Keratinocyte (primary cell): ENCODE data around the gene PTPN18. TPM values are rescaled to one million over a fixed set of nuclear protein-coding genes. Genes with fewer than 3 reads are reported as not detected.

Experiments
- DNase-seq: peaks from one replicate; pipeline ENCODE4 v3.0.0-alpha.2; 2011; ENCODE audit warnings: low read depth, missing footprints, low spot score
- FAIRE-seq: peaks from 2 replicates; lab custom pipeline; 2011; peaks lifted over from hg19 to GRCh38; lab: Jason Lieb, UNC
- H2AFZ ChIP-seq: 2 replicates; pipeline ENCODE4 v1.6.0; 2012; ENCODE audit warnings: low read length, control low read depth, inconsistent platforms; ENCODE audit not compliant: control insufficient read depth
- H3K27ac ChIP-seq: 2 replicates; pipeline ENCODE4 v1.5.1; 2011; ENCODE audit warnings: low read length; ENCODE audit not compliant: control insufficient read depth, insufficient read depth
- H3K27me3 ChIP-seq: 3 replicates; pipeline ENCODE4 v1.6.0; 2011; ENCODE audit warnings: low read length; ENCODE audit not compliant: control insufficient read depth, insufficient read depth; ENCODE audit errors: extremely low read depth
- H3K36me3 ChIP-seq, 2 experiments: 2 replicates in 1 of 2; 3 replicates in 1 of 2; pipeline ENCODE4 v1.5.1; 2011; ENCODE audit warnings: low read length in 2 of 2, mild to moderate bottlenecking in 1 of 2; ENCODE audit not compliant: control insufficient read depth in 2 of 2, insufficient read depth in 2 of 2; ENCODE audit errors: extremely low read depth in 1 of 2
- H3K4me1 ChIP-seq: 3 replicates; pipeline ENCODE4 v1.5.1; 2011; ENCODE audit warnings: low read length; ENCODE audit not compliant: control insufficient read depth, insufficient read depth; ENCODE audit errors: extremely low read depth
- H3K4me2 ChIP-seq: 3 replicates; pipeline ENCODE4 v1.6.0; 2011; ENCODE audit warnings: low read depth, low read length; ENCODE audit not compliant: control insufficient read depth, insufficient read depth; ENCODE audit errors: extremely low read depth
- H3K4me3 ChIP-seq, 3 experiments: fragments of 200-600 bp in 1 of 3; sonication (generic) in 1 of 3; 2 replicates in 2 of 3; 3 replicates in 1 of 3; pipeline ENCODE4 v1.5.1; 2011 to 2016; ENCODE audit warnings: low read length in 3 of 3, mild to moderate bottlenecking in 3 of 3, control low read depth in 2 of 3, inconsistent platforms in 1 of 3, low read depth in 1 of 3, mixed read lengths in 1 of 3, mixed run types in 1 of 3, moderate library complexity in 1 of 3; ENCODE audit not compliant: control insufficient read depth in 2 of 3, insufficient read depth in 2 of 3; ENCODE audit errors: extremely low read depth in 1 of 3
- H3K79me2 ChIP-seq: 2 replicates; pipeline ENCODE4 v1.6.0; 2012; ENCODE audit warnings: low read length; ENCODE audit not compliant: control insufficient read depth, insufficient read depth
- H3K9ac ChIP-seq: 3 replicates; pipeline ENCODE4 v1.6.0; 2011; ENCODE audit warnings: low read length; ENCODE audit not compliant: control insufficient read depth, insufficient read depth; ENCODE audit errors: extremely low read depth
- H3K9me1 ChIP-seq: 3 replicates; pipeline ENCODE4 v1.6.0; 2011; ENCODE audit warnings: low read length; ENCODE audit not compliant: control insufficient read depth, insufficient read depth; ENCODE audit errors: extremely low read depth
- H3K9me3 ChIP-seq: 2 replicates; pipeline ENCODE4 v1.5.1; 2012; ENCODE audit warnings: low read depth, low read length; ENCODE audit not compliant: control insufficient read depth
- H4K20me1 ChIP-seq: 3 replicates; pipeline ENCODE4 v1.6.0; 2011; ENCODE audit warnings: low read length; ENCODE audit not compliant: control insufficient read depth, insufficient read depth; ENCODE audit errors: extremely low read depth
- CTCF ChIP-seq, 3 experiments: IDR thresholded peaks in 1 of 3; conservative IDR thresholded peaks in 1 of 3; optimal IDR thresholded peaks in 1 of 3; 2 replicates in 2 of 3; 3 replicates in 1 of 3; pipeline versions ENCODE3 to v1.5.1; 2011; ENCODE audit warnings: low read length in 3 of 3, mild to moderate bottlenecking in 3 of 3, moderate library complexity in 2 of 3, control low read depth in 1 of 3, inconsistent platforms in 1 of 3; ENCODE audit not compliant: insufficient read depth in 2 of 3; ENCODE audit errors: extremely low read depth in 1 of 3
- EZH2 ChIP-seq: IDR thresholded peaks from one replicate; pipeline ENCODE4 v1.6.1; 2012; ENCODE audit warnings: inconsistent platforms, mild to moderate bottlenecking, low read length, moderate library complexity
- dilution Hi-C: fragments of 300-500 bp; cut with MboI; formaldehyde crosslinking; loops from one replicate; pipeline ENCODE4 v1.7.0; 2020; ENCODE audit warnings: low sequenced_read_pairs; ENCODE audit not compliant: extremely low pct_ligation_motif_present
- polyA plus RNA-seq, 5 experiments: library from polyadenylated mRNA; depleted of rRNA in 3 of 5; stranded (reverse) in 3 of 5; stranded (forward) in 1 of 5; unstranded in 1 of 5; fragments of >200 nt; gene quantifications; 1 replicate in 1 of 5; 2 replicates in 3 of 5; 3 replicates in 1 of 5; pipeline versions ENCODE4 v1.2.1 to v1.2.3, GENCODE V29; 2011 to 2012; ENCODE audit warnings: missing spikeins in 2 of 5, low read depth in 1 of 5, low replicate concordance in 1 of 5

The PTPN18 gene
- polyA plus RNA-seq, 1 donor (not counting 4 experiments of a cell fraction or from before 2014, with no cell fraction given): 9.6 TPM

GRCh38 chr2:130318906-130319305 is 37.0 kb upstream of the PTPN18 start:
- DNase-seq (no peak), FAIRE-seq (no peak)
- H2AFZ ChIP-seq: no peak overlapping the region
- H3K79me2 ChIP-seq: no peaks in the 10 kb centered on the region
- no peaks in the 10 kb centered on the region for H3K27me3 ChIP-seq
- no peaks in the 10 kb centered on the region for H3K9me1 ChIP-seq
- H3K4me3 ChIP-seq: no peak overlapping the region
- H3K4me2 ChIP-seq: no peak overlapping the region
- H3K36me3 ChIP-seq: no peaks in the 10 kb centered on the region
- no peaks in the 10 kb centered on the region for H3K9me3 ChIP-seq
- dilution Hi-C loops: no loop called here
- no peak overlapping the region for H3K27ac ChIP-seq
- no peak overlapping the region for H3K9ac ChIP-seq
- TF ChIP-seq CTCF (optimal IDR thresholded peaks at IDR 0.05 in 1 of 3, IDR thresholded peaks at IDR 0.05 in 1 of 3, conservative IDR thresholded peaks at IDR 0.05 in 1 of 3; ENCODE audit: extremely low read depth in 1 of 3, insufficient read depth in 2 of 3, low read length in 3 of 3) (no peak), EZH2 (no peak)
- no peaks in the 10 kb centered on the region for H4K20me1 ChIP-seq
- H3K4me1 ChIP-seq: no peaks in the 10 kb centered on the region

GRCh38 chr2:130319536-130319935 is 36.3 kb upstream of the PTPN18 start:
- Histone ChIP-seq H3K9ac (no peak overlapping the region), H3K4me2 (no peak overlapping the region), H3K79me2 (no peaks in the 10 kb centered on the region), H3K4me1 (no peaks in the 10 kb centered on the region), H3K36me3 (no peaks in the 10 kb centered on the region), H3K27ac (no peak overlapping the region), H3K4me3 (no peak overlapping the region), H3K9me3 (no peaks in the 10 kb centered on the region), H2AFZ (no peak overlapping the region), H3K27me3 (no peaks in the 10 kb centered on the region), H4K20me1 (no peaks in the 10 kb centered on the region), H3K9me1 (no peaks in the 10 kb centered on the region)
- TF ChIP-seq CTCF (optimal IDR thresholded peaks at IDR 0.05 in 1 of 3, IDR thresholded peaks at IDR 0.05 in 1 of 3, conservative IDR thresholded peaks at IDR 0.05 in 1 of 3; ENCODE audit: extremely low read depth in 1 of 3, insufficient read depth in 2 of 3, low read length in 3 of 3) (no peak), EZH2 (no peak)
- peak; percentile 34 for FAIRE-seq
- dilution Hi-C loops: no loop called here
- DNase-seq: no peak
